NCI-H345 treated with DMSO at 0.1 percent for 48 hours (cell line): ENCODE data around the gene PHB1.

Experiments used
- DNase-seq: peaks from one replicate; lab custom pipeline; 2025; ENCODE audit not compliant: unreplicated experiment; lab: John Stamatoyannopoulos, UW

PHB1 gene

GRCh38 chr17:49357516-49357915, 57.2 kb downstream of the PHB1 start:
- no peak for DNase-seq

GRCh38 chr17:49356320-49356719, 58.4 kb downstream of the PHB1 start:
- DNase-seq, result no peak
